K562 (cell line): Measurements from ENCODE around the gene GPHA2.

Source experiments
- ATF3 ChIP-seq, 2 experiments: fragments of 450-650 bp in 1 of 2; sonication (generic) in 1 of 2; formaldehyde crosslinking in 1 of 2; IDR thresholded peaks in 1 of 2; conservative IDR thresholded peaks in 1 of 2; 2 replicates each; pipeline versions ENCODE4 v1.6.1 to v1.8.1; 2016 to 2023; ENCODE audit warnings: mild to moderate bottlenecking in 2 of 2, moderate library complexity in 2 of 2, inconsistent platforms in 1 of 2, missing genetic modification reagents in 1 of 2
- ATF6 ChIP-seq: sonication (generic); formaldehyde crosslinking; IDR thresholded peaks from 2 replicates; pipeline ENCODE4 v1.4.0; 2020; ENCODE audit warnings: mild to moderate bottlenecking, missing genetic modification reagents
- DPF2 ChIP-seq: fragments of 450-650 bp; IDR thresholded peaks from 2 replicates; pipeline ENCODE4 v1.6.1; 2016
- MEIS2 ChIP-seq: fragments of 450-650 bp; IDR thresholded peaks from 2 replicates; pipeline ENCODE4 v1.6.1; 2014; ENCODE audit warnings: mild to moderate bottlenecking; ENCODE audit not compliant: partially characterized antibody
- NFIC ChIP-seq: fragments of 450-650 bp; IDR thresholded peaks from 2 replicates; pipeline ENCODE4 v1.6.1; 2017; ENCODE audit warnings: mild to moderate bottlenecking, inconsistent platforms
- NFRKB ChIP-seq: fragments of 450-650 bp; IDR thresholded peaks from 2 replicates; pipeline ENCODE4 v1.6.1; 2016; ENCODE audit warnings: low read depth
- POLR2A ChIP-seq: fragments of 450-650 bp; conservative IDR thresholded peaks from 2 replicates; pipeline ENCODE4 v1.6.1; 2016
- POLR2AphosphoS5 ChIP-seq: IDR thresholded peaks from 2 replicates; pipeline ENCODE4 v1.6.1; 2011; ENCODE audit warnings: mild to moderate bottlenecking, low read depth, low read length, moderate library complexity; ENCODE audit not compliant: control insufficient read depth, insufficient read depth
- ZKSCAN1 ChIP-seq: fragments of 150-350 bp; IDR thresholded peaks from 2 replicates; pipeline ENCODE4 v1.6.1; 2016; ENCODE audit warnings: low read depth, low read length
- ZNF41 ChIP-seq: fragments of 250-450 bp; sonication (Bioruptor Pico); conservative IDR thresholded peaks from 2 replicates; pipeline ENCODE4 v1.4.0; 2020; ENCODE audit warnings: mild to moderate bottlenecking
- ZNF644 ChIP-seq: fragments of 200-800 bp; sonication (Bioruptor generic); IDR thresholded peaks from 2 replicates; pipeline ENCODE4 v1.6.1; 2016; ENCODE audit warnings: low read depth, missing genetic modification characterization, missing compliant biosample characterization
- TF ChIP-seq, protein P1 (sequence below), 3 experiments: IDR thresholded peaks in 2 of 3; conservative IDR thresholded peaks in 1 of 3; 2 replicates each; pipeline ENCODE4 v1.5.1; 2011 to 2012; ENCODE audit warnings: low read length in 3 of 3, mild to moderate bottlenecking in 3 of 3, control low read depth in 2 of 3, improper control_type of control experiment in 1 of 3, inconsistent platforms in 1 of 3, low read depth in 1 of 3, mixed read lengths in 1 of 3, moderate library complexity in 1 of 3; ENCODE audit not compliant: insufficient read depth in 2 of 3

GRCh38 chr11:64885367-64886286 lies 50.1 kb downstream of the GPHA2 start:
- TF ChIP-seq, protein P1, sequence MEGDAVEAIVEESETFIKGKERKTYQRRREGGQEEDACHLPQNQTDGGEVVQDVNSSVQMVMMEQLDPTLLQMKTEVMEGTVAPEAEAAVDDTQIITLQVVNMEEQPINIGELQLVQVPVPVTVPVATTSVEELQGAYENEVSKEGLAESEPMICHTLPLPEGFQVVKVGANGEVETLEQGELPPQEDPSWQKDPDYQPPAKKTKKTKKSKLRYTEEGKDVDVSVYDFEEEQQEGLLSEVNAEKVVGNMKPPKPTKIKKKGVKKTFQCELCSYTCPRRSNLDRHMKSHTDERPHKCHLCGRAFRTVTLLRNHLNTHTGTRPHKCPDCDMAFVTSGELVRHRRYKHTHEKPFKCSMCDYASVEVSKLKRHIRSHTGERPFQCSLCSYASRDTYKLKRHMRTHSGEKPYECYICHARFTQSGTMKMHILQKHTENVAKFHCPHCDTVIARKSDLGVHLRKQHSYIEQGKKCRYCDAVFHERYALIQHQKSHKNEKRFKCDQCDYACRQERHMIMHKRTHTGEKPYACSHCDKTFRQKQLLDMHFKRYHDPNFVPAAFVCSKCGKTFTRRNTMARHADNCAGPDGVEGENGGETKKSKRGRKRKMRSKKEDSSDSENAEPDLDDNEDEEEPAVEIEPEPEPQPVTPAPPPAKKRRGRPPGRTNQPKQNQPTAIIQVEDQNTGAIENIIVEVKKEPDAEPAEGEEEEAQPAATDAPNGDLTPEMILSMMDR (IDR thresholded peaks at IDR 0.05 in 2 of 3, conservative IDR thresholded peaks at IDR 0.05 in 1 of 3; ENCODE audit: insufficient read depth in 2 of 3, low read depth in 1 of 3, low read length in 3 of 3), result no peak
- TF ChIP-seq ZKSCAN1 (no peak), MEIS2 (peak; percentile 83), NFRKB (peak; percentile 89), ATF6 (CRISPR knock-in tag) (no peak), ZNF41 (CRISPR knock-in tag) (0 out of 2 replicates have a peak, but pooled peaks have one; percentile 17), POLR2AphosphoS5 (peak; percentile 68; the same call in 1 of the 2 replicates), NFIC (no peak; the same call in 1 of the 2 replicates), DPF2 (peak; percentile 89), POLR2A (peak; percentile 66; the same call in 1 of the 2 replicates), ZNF644 (tag) (peak; percentile 56; the same call in 1 of the 2 replicates), ATF3 (IDR thresholded peaks at IDR 0.05) (peak; percentile 96), ATF3 (CRISPR knock-in tag; conservative IDR thresholded peaks at IDR 0.05) (no peak; the same call in 1 of the 2 replicates)
